Activated CD4-positive, CD25-positive, alpha-beta regulatory T cell treated with anti-CD3 and anti-CD28 coated beads, Interleukin-2, amount 50 U/mL, for 24 hours (primary cell): ENCODE results near the gene SETDB2.

Experiments
- ATAC-seq, 2 donors: fragments of 150-1000 bp; cut with Tn5 transposase; one replicate each; pipeline ENCODE4 v1.10.0; 2021; ENCODE audit warnings: mild to moderate bottlenecking in 1 of 2, moderate library complexity in 1 of 2

SETDB2 gene

GRCh38 chr13:49476529-49476928, 32.5 kb downstream of the SETDB2 start:
- ATAC-seq = no peak

- no peak for ATAC-seq
These were observed 37.7 kb downstream of the SETDB2 start for GRCh38 chr13:49481788-49482187.

- ATAC-seq = no peak
These were observed 44.5 kb downstream of the SETDB2 start for GRCh38 chr13:49488563-49488962.

- ATAC-seq = no peak
These were observed 50.6 kb downstream of the SETDB2 start for GRCh38 chr13:49494645-49495044.

GRCh38 chr13:49495783-49496762, 52.0 kb downstream of the SETDB2 start, which contains the start of gene PHF11:
PHF11 (plus strand) TSS chr13:49495953; CDS start chr13:49496002, 49 bp downstream.
- ATAC-seq = peak; percentile 89

GRCh38 chr13:49496837-49497236, 52.8 kb downstream of the SETDB2 start:
- ATAC-seq = peak; percentile 7 to 9

GRCh38 chr13:49497272-49497671, 53.2 kb downstream of the SETDB2 start:
- ATAC-seq = no peak

- no peak for ATAC-seq
These were observed 54.1 kb downstream of the SETDB2 start for GRCh38 chr13:49498206-49498605.

GRCh38 chr13:49499889-49500660, 56.0 kb downstream of the SETDB2 start:
- ATAC-seq = no peak

- ATAC-seq = no peak
These were observed 58.9 kb downstream of the SETDB2 start for GRCh38 chr13:49502954-49503353.

- ATAC-seq = no peak
These were observed 59.9 kb downstream of the SETDB2 start for GRCh38 chr13:49503951-49504350.

- ATAC-seq = no peak
These were observed 68.5 kb downstream of the SETDB2 start for GRCh38 chr13:49512578-49512977.

- ATAC-seq = no peak
These were observed 72.4 kb downstream of the SETDB2 start for GRCh38 chr13:49516467-49516866.

- no peak for ATAC-seq
These were observed 73.4 kb downstream of the SETDB2 start for GRCh38 chr13:49517461-49517860.

- ATAC-seq = no peak
These were observed 77.2 kb downstream of the SETDB2 start for GRCh38 chr13:49521224-49521623.

- ATAC-seq = no peak
These were observed 80.8 kb downstream of the SETDB2 start for GRCh38 chr13:49524740-49525501.

- no peak for ATAC-seq
These were observed 83.0 kb downstream of the SETDB2 start for GRCh38 chr13:49527123-49527522.

- ATAC-seq = no peak
These were observed 84.1 kb downstream of the SETDB2 start for GRCh38 chr13:49528161-49528560.

- ATAC-seq = no peak
These were observed 86.4 kb downstream of the SETDB2 start for GRCh38 chr13:49530457-49530856.

GRCh38 chr13:49532593-49532992, 88.5 kb downstream of the SETDB2 start:
- no peak for ATAC-seq

GRCh38 chr13:49533011-49533410, 88.9 kb downstream of the SETDB2 start:
- no peak for ATAC-seq

- ATAC-seq = no peak
These were observed 89.7 kb downstream of the SETDB2 start for GRCh38 chr13:49533591-49534269.
